Choroid plexus epithelial cell (primary cell): ENCODE results near the gene METTL21A.

Experiments used
- DNase-seq: peaks from one replicate; pipeline ENCODE4 v3.0.0-alpha.2; 2010; ENCODE audit warnings: low read depth
- H3K4me3 ChIP-seq: 2 replicates; pipeline ENCODE4 v1.5.1; 2011; ENCODE audit warnings: low read depth, mild to moderate bottlenecking, control low read depth, low read length, moderate library complexity
- CTCF ChIP-seq: conservative IDR thresholded peaks from 2 replicates; pipeline ENCODE4 v1.5.1; 2011; ENCODE audit warnings: low read depth, mild to moderate bottlenecking, control low read depth, inconsistent platforms, low read length, moderate library complexity

METTL21A gene

GRCh38 chr2:207625014-207625907 is at the start of gene METTL21A:
TSS of gene METTL21A (minus strand) at chr2:207625394. CDS start at chr2:207624375, 1,019 bp downstream.
- TF ChIP-seq CTCF, result peak; percentile 58
- DNase-seq, result peak; percentile 88
- H3K4me3 ChIP-seq, result peak within 1 kb of the TSS; percentile 82

GRCh38 chr2:207674826-207675225 is 49.6 kb upstream of the METTL21A start:
- no peak for TF ChIP-seq CTCF
- DNase-seq, result no peak
- no peak overlapping the region for H3K4me3 ChIP-seq

GRCh38 chr2:207674266-207674774 is 49.1 kb upstream of the METTL21A start:
- no peak for TF ChIP-seq CTCF
- no peak overlapping the region for H3K4me3 ChIP-seq
- no peak for DNase-seq

- no peak overlapping the region for H3K4me3 ChIP-seq
- no peak for DNase-seq
- no peak for TF ChIP-seq CTCF
These were observed 48.2 kb upstream of the METTL21A start for GRCh38 chr2:207673431-207673830.

GRCh38 chr2:207670887-207671286 is 45.7 kb upstream of the METTL21A start:
- TF ChIP-seq CTCF, result no peak
- H3K4me3 ChIP-seq, result no peak overlapping the region
- DNase-seq, result no peak

GRCh38 chr2:207663870-207664545 is 38.8 kb upstream of the METTL21A start:
- no peak for TF ChIP-seq CTCF
- DNase-seq, result no peak
- no peak overlapping the region for H3K4me3 ChIP-seq
